Measurements from ENCODE around the gene FAS.

The FAS gene

GRCh38 chr10:89022734-89023133, 32.1 kb downstream of the FAS start (continued):
- TF ChIP-seq RBAK (tag by site-specific recombination; IDR thresholded peaks at IDR 0.05), result no peak
- no peak for TF ChIP-seq SP7 (tag by site-specific recombination; IDR thresholded peaks at IDR 0.05)

- no peak overlapping the region for H3K4me3 ChIP-seq (ENCODE audit: low read depth, low read length)
- H3K27ac ChIP-seq (ENCODE audit: extremely low read depth, low read depth, low read length), result no peak overlapping the region
- CTCF ChIA-PET, result interaction anchor here (1.0 to 5.7 kb wide), 6 partner anchors 35 to 193 kb away, joined by 3 to 15 read pairs (median 7); partner anchors contain the start of gene FAS
- no peaks in the 10 kb centered on the region for H3K36me3 ChIP-seq (ENCODE audit: control insufficient read depth in 2 of 2, insufficient read depth in 1 of 2, low read length in 2 of 2)
- no peaks in the 10 kb centered on the region for H3K9me3 ChIP-seq (ENCODE audit: control insufficient read depth, insufficient read depth, low read depth, low read length)
- POLR2A ChIA-PET, result no interaction called here
- no peaks in the 10 kb centered on the region for H3K4me1 ChIP-seq (ENCODE audit: control insufficient read depth, insufficient read depth, low read length)
- no peak for TF ChIP-seq ZNF16 (tag by site-specific recombination; IDR thresholded peaks at IDR 0.05; ENCODE audit: low read depth)
- TF ChIP-seq ZNF664 (tag by site-specific recombination; IDR thresholded peaks at IDR 0.05), result peak; percentile 62
Observed at GRCh38 chr10:89025453-89025852, 34.9 kb downstream of the FAS start.

- POLR2A ChIA-PET, result no interaction called here
Observed at GRCh38 chr10:89029181-89029580, 38.6 kb downstream of the FAS start.

More at GRCh38 chr10:89029181-89029580, 38.6 kb downstream of the FAS start:
- Histone ChIP-seq H3K27ac (ENCODE audit: extremely low read depth, low read depth, low read length) (no peak overlapping the region), H3K4me1 (ENCODE audit: control insufficient read depth, insufficient read depth, low read length) (0 out of 2 replicates have a peak, but pooled peaks cover 8% of the 10 kb centered on the region), H3K9me3 (ENCODE audit: control insufficient read depth, insufficient read depth, low read depth, low read length) (no peaks in the 10 kb centered on the region), H3K36me3 (ENCODE audit: control insufficient read depth in 2 of 2, insufficient read depth in 1 of 2, low read length in 2 of 2) (no peaks in the 10 kb centered on the region), H3K4me3 (ENCODE audit: low read depth, low read length) (no peak overlapping the region)
- CTCF ChIA-PET, result interaction anchor here (0.5 to 4.7 kb wide), 48 partner anchors 9 to 866 kb away, joined by 3 to 82 read pairs (median 4); partner anchors contain the start of gene CH25H
- TF ChIP-seq ZNF114 (tag by site-specific recombination; IDR thresholded peaks at IDR 0.05), result no peak
- no peak for TF ChIP-seq ZNF549 (tag by site-specific recombination; IDR thresholded peaks at IDR 0.05)
- no peak for TF ChIP-seq ZNF280C (tag by site-specific recombination; IDR thresholded peaks at IDR 0.05)
- TF ChIP-seq ZNF585B (tag by site-specific recombination; IDR thresholded peaks at IDR 0.05), result no peak
- TF ChIP-seq BCL11A (tag by site-specific recombination; IDR thresholded peaks at IDR 0.05; ENCODE audit: low read depth), result no peak
- TF ChIP-seq ZSCAN4 (tag by site-specific recombination; IDR thresholded peaks at IDR 0.05), result no peak
- no peak for TF ChIP-seq ZNF670 (tag by site-specific recombination; IDR thresholded peaks at IDR 0.05; ENCODE audit: low read depth)
- TF ChIP-seq, protein P1, sequence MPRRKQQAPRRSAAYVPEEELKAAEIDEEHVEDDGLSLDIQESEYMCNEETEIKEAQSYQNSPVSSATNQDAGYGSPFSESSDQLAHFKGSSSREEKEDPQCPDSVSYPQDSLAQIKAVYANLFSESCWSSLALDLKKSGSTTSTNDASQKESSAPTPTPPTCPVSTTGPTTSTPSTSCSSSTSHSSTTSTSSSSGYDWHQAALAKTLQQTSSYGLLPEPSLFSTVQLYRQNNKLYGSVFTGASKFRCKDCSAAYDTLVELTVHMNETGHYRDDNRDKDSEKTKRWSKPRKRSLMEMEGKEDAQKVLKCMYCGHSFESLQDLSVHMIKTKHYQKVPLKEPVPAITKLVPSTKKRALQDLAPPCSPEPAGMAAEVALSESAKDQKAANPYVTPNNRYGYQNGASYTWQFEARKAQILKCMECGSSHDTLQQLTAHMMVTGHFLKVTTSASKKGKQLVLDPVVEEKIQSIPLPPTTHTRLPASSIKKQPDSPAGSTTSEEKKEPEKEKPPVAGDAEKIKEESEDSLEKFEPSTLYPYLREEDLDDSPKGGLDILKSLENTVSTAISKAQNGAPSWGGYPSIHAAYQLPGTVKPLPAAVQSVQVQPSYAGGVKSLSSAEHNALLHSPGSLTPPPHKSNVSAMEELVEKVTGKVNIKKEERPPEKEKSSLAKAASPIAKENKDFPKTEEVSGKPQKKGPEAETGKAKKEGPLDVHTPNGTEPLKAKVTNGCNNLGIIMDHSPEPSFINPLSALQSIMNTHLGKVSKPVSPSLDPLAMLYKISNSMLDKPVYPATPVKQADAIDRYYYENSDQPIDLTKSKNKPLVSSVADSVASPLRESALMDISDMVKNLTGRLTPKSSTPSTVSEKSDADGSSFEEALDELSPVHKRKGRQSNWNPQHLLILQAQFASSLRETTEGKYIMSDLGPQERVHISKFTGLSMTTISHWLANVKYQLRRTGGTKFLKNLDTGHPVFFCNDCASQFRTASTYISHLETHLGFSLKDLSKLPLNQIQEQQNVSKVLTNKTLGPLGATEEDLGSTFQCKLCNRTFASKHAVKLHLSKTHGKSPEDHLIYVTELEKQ (tag by site-specific recombination; IDR thresholded peaks at IDR 0.05; ENCODE audit: borderline replicate concordance), result no peak
